AG09319 (cell line): Measurements from ENCODE around the gene SREK1IP1.

Source experiments
- DNase-seq: peaks from one replicate; pipeline ENCODE4 v3.0.0-alpha.2; 2010; ENCODE audit warnings: low read depth; ENCODE audit errors: extremely low read depth
- TF ChIP-seq, protein P1 (sequence below): IDR thresholded peaks from 2 replicates; pipeline ENCODE4 v1.5.1; 2011; ENCODE audit warnings: low read depth, mild to moderate bottlenecking, inconsistent platforms, low read length, moderate library complexity

Gene SREK1IP1

DNA sequence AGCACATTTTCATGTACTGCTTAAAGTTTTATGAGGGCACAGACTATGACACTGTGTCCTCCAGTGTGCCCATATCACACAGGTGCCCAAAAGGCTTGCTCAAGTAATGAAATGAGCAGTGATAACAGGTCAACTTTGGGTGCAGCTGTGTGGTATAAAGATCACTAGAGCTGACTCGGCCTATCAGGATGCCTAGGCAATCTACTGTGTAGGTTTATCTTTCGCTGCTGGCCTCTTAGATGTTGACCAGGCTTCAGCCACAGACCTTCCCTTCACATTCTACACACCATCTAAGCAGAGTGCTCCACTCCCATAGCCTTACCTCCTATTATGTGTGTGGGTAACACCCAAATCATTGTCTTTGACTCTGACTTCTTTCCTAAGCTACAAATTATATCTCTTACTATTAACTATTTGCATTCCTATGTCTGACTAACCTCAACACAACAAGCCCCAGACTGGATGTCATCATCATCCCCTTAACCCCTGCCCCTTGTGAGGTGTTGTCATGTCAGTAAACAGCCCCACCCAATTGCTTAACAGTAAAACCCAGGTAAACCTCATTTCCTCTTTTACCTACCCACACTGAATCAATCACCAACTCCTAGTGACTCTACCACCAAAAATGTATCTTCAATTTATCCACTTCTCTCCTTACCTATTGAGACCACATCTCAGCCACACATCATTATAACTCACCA lies 2.5 kb downstream of the SREK1IP1 start:
- no peak for DNase-seq
- TF ChIP-seq, protein P1, sequence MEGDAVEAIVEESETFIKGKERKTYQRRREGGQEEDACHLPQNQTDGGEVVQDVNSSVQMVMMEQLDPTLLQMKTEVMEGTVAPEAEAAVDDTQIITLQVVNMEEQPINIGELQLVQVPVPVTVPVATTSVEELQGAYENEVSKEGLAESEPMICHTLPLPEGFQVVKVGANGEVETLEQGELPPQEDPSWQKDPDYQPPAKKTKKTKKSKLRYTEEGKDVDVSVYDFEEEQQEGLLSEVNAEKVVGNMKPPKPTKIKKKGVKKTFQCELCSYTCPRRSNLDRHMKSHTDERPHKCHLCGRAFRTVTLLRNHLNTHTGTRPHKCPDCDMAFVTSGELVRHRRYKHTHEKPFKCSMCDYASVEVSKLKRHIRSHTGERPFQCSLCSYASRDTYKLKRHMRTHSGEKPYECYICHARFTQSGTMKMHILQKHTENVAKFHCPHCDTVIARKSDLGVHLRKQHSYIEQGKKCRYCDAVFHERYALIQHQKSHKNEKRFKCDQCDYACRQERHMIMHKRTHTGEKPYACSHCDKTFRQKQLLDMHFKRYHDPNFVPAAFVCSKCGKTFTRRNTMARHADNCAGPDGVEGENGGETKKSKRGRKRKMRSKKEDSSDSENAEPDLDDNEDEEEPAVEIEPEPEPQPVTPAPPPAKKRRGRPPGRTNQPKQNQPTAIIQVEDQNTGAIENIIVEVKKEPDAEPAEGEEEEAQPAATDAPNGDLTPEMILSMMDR, result no peak

DNA sequence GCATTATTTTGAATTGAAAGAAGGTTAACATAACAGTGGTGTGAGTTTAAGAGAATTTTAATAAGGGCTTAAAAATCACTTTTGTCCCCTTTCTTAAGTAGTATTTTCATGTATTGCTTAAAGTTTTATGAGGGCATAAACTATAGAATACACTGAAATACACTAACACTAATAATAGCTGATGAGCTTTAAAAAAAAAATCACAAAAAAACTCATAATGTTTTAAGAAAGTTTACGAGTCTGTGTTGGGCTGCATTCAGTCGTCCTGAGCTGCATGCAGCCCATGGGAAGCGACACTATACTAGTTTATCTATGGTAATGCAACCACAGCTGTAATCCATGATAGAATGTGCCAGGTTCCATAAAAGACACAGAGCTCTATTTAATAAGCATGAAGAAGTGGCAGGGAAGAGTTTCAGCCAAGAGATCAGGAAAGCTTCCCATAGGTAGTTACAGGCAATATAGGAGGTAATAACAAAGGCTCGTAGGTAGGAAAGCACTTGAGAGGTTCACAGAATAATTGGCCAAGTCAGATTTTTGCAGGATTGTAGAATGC lies 4.5 kb downstream of the SREK1IP1 start:
- no peak for DNase-seq
- TF ChIP-seq, protein P1, result no peak

DNA sequence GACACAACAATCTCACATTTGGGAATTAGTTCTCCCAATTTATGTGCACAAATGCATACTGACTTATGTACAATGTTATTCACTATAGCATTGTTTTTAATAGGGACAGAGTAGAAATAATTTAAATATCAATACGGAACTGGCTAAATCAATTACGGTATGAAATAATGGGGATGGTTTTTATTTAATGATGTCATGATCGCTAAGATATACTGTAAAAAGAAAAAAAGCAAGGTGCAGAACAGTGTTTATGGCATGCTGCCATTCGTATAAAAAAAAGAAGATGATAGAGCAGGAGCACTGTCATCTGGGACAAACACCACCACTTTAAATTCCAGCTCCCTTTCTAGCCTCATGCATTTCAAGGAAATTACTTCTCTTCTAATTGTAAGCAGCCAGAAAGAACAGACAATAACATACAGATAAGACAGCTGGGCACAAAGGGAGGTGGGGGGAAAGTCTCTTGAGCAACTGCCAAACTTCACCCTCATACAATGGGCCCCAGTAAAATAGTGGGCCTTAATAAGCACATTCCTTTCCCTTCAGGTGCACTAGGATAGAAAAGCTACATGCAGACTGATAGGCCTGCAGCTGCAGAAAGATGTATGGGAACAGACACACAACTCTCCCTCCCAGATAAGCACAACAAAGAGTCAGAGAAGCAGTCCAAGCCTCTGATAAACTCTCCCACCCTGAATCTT lies 8.4 kb downstream of the SREK1IP1 start:
- DNase-seq, result no peak
- TF ChIP-seq, protein P1, result no peak

DNA sequence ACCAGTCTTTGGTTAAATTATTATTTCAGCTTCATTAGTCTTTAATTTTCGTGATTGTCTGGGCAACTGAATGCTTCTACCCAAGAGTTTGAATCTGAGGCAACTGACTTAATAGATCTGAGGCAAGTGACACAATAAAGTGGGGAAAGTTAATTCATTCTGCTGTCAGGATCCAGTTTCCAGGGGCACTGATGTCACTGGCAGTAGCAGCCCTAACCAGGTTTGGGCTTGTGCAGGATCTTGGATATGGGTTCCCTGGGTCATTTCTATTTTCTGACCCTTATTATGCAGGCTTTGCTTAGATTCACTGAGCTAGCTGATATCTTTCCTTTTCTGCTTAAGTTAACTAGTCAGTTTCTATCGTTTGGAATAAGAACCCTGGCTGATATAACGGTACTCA lies 9.6 kb downstream of the SREK1IP1 start:
- DNase-seq, result no peak
- TF ChIP-seq, protein P1, result no peak

GRCh38 chr5:64754066-64754465 lies 14.4 kb downstream of the SREK1IP1 start:
- TF ChIP-seq, protein P1, result no peak
- DNase-seq, result no peak

DNA sequence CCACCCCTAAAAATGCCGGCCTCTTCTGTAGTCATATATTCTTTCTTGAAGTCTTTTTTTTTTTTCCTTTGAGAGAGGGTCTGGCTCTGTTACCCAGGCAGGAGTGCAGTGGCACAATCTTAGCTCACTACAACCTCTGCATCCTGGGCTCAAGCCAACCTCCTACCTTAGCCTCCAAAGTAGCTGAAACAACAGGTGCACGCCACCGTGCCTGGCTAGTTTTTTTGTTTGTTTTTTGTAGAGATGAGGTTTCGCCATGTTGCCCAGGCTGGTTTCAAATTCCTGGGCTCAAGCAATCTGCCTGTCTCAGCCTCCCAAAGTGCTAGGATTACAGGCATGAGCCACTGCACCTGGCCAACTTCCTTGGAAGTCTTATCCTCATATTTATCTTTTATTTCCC lies 19.1 kb downstream of the SREK1IP1 start:
- TF ChIP-seq, protein P1, result no peak
- DNase-seq, result no peak

- DNase-seq, result no peak
- TF ChIP-seq, protein P1, result no peak
These were observed 22.0 kb downstream of the SREK1IP1 start for GRCh38 chr5:64746446-64746845.
